K562 (cell line): ENCODE results near the gene SLC25A20. TPM values are rescaled to one million over a fixed set of nuclear protein-coding genes. Genes with fewer than 3 reads are reported as not detected.

Experiments
- CBX3 ChIP-seq, 2 experiments: IDR thresholded peaks; 1 replicate in 1 of 2; 2 replicates in 1 of 2; pipeline ENCODE4 v1.6.1; 2012; ENCODE audit warnings: inconsistent platforms in 2 of 2, low read length in 2 of 2, borderline replicate concordance in 1 of 2, control low read depth in 1 of 2
- CTCF ChIP-seq, 3 experiments: IDR thresholded peaks in 2 of 3; conservative IDR thresholded peaks in 1 of 3; 2 replicates each; pipeline ENCODE4 v1.5.1; 2011 to 2012; ENCODE audit warnings: low read length in 3 of 3, mild to moderate bottlenecking in 3 of 3, control low read depth in 2 of 3, improper control_type of control experiment in 1 of 3, inconsistent platforms in 1 of 3, low read depth in 1 of 3, mixed read lengths in 1 of 3, moderate library complexity in 1 of 3; ENCODE audit not compliant: insufficient read depth in 2 of 3
- FOXK2 ChIP-seq, 2 experiments: fragments of 450-650 bp; IDR thresholded peaks in 1 of 2; conservative IDR thresholded peaks in 1 of 2; 2 replicates each; pipeline ENCODE4 v1.6.1; 2016; ENCODE audit warnings: low read depth in 2 of 2, mild to moderate bottlenecking in 1 of 2
- HDAC1 ChIP-seq, 2 experiments: fragments of 450-650 bp; IDR thresholded peaks; 2 replicates each; pipeline ENCODE4 v1.6.1; 2016 to 2017; ENCODE audit warnings: inconsistent platforms in 1 of 2, mild to moderate bottlenecking in 1 of 2, moderate library complexity in 1 of 2
- KDM5B ChIP-seq: fragments of 200-600 bp; sonication (generic); IDR thresholded peaks from 2 replicates; pipeline ENCODE4 v1.6.1; 2012; ENCODE audit warnings: low read depth, mild to moderate bottlenecking, moderate library complexity, low read length, control low read depth, inconsistent platforms; ENCODE audit not compliant: insufficient replicate concordance
- MAZ ChIP-seq, 2 experiments: fragments of 450-650 bp in 1 of 2; sonication (generic) in 1 of 2; formaldehyde crosslinking; IDR thresholded peaks in 1 of 2; conservative IDR thresholded peaks in 1 of 2; 2 replicates each; pipeline versions ENCODE4 v1.4.0 to v1.5.0; 2020; ENCODE audit warnings: mild to moderate bottlenecking in 1 of 2, missing genetic modification reagents in 1 of 2
- NR2C2 ChIP-seq, 2 experiments: fragments of 200-800 bp in 1 of 2; sonication (Bioruptor generic) in 1 of 2; sonication (generic) in 1 of 2; formaldehyde crosslinking in 1 of 2; IDR thresholded peaks; 2 replicates each; pipeline versions ENCODE4 v1.6.1 to v1.8.0; 2016 to 2022; ENCODE audit warnings: mild to moderate bottlenecking in 1 of 2, missing compliant biosample characterization in 1 of 2, missing genetic modification characterization in 1 of 2, missing genetic modification reagents in 1 of 2
- POLR2G ChIP-seq: fragments of 200-400 bp; formaldehyde crosslinking; IDR thresholded peaks from 2 replicates; pipeline ENCODE4 v1.6.1; 2017; ENCODE audit warnings: low read depth, mild to moderate bottlenecking, antibody characterized with exemption, low read length, moderate library complexity
- SAP30 ChIP-seq: fragments of 200-600 bp; sonication (generic); IDR thresholded peaks from 2 replicates; pipeline ENCODE4 v1.6.1; 2012; ENCODE audit warnings: borderline replicate concordance, low read depth, mild to moderate bottlenecking, moderate library complexity, low read length, control low read depth, inconsistent platforms; ENCODE audit not compliant: insufficient read depth, poor library complexity, severe bottlenecking
- STAT6 ChIP-seq: sonication (generic); formaldehyde crosslinking; IDR thresholded peaks from 2 replicates; pipeline ENCODE4 v1.8.1; 2023; ENCODE audit warnings: mild to moderate bottlenecking, missing genetic modification reagents
- ZC3H4 ChIP-seq: sonication (generic); formaldehyde crosslinking; IDR thresholded peaks from 2 replicates; pipeline ENCODE4 v1.9.0; 2021; ENCODE audit warnings: missing genetic modification reagents, borderline replicate concordance
- ZNF436 ChIP-seq: fragments of 250-450, 450-650 bp; sonication (Bioruptor Pico); formaldehyde crosslinking; IDR thresholded peaks from 2 replicates; pipeline ENCODE4 v1.7.0; 2020; ENCODE audit warnings: mild to moderate bottlenecking
- ZNF655 ChIP-seq: fragments of 250-450 bp; sonication (Bioruptor Pico); IDR thresholded peaks from 2 replicates; pipeline ENCODE4 v1.5.0; 2021
- polyA plus RNA-seq, 8 experiments: library from polyadenylated mRNA; depleted of rRNA in 4 of 8; stranded (reverse) in 5 of 8; unstranded in 3 of 8; fragments of >200 nt; fragmentation: Nextera tagmentation in 2 of 8; fragmentation: Illumina TruSeq in 1 of 8; extraction: Ambion mirVana in 2 of 8; extraction: Trizol in 1 of 8; gene quantifications; 2 replicates each; pipeline versions ENCODE4 v1.2.1 to v1.2.3, GENCODE V29; 2011 to 2014; ENCODE audit warnings: inconsistent platforms in 1 of 8, missing spikeins in 1 of 8
- total RNA-seq, 7 experiments: library from RNA; depleted of rRNA in 6 of 7; stranded (reverse); fragments of >200 nt in 6 of 7; fragmentation: Illumina TruSeq in 2 of 7; extraction: Trizol in 2 of 7; gene quantifications; 2 replicates each; pipeline versions ENCODE4 v1.2.1 to v1.2.3, GENCODE V29; 2011 to 2021; ENCODE audit warnings: low replicate concordance in 1 of 7

SLC25A20 gene
- total and polyA plus RNA-seq, 9 of the 15 experiments (the other 6 are each of a cell fraction or from before 2014, with no cell fraction given) = 14.3 to 48.1 (median 21.6) TPM

DNA sequence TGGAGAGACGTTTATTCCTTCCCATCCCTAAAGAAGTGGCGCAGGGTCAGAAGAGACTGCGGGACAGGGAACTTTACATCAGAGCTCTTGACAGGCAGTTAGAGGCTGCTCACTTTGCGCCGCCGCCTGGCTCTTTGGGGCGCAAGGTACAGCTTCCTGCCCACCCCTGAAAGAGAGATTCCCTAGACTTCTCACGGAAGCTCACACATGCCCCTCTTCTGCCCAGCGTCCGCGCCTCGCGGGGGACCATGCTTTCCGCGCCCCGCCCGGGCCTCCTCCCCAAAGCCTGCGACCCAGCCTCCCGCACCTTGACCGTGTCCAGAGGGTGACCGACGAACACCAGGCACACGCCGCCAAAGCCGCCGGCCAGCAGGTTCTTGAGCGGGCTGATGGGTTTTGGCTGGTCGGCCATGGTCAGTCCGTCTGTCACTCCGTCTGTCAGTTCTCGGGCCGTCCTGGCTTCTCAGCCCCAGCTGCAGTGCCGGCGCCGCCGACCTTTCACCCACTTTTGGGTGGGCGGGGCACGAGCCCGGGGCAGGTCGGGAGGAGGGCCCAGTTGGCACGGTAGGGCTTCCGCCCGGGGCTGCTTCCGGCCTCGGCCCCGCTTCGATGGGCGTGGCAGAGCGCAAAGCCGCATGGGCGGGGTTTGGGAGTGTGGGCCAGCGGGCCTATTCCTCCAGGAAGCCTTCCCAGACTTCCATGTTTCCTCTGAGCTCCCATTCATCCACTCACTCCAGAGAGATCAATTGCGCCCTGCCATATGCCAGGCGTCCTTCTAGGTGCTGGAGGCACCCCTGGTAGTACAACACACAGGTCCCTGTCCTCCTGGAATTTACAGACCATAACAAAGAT is at the start of gene SLC25A20 (continued):
- TF ChIP-seq FOXK2 (conservative IDR thresholded peaks at IDR 0.05 in 1 of 2, IDR thresholded peaks at IDR 0.05 in 1 of 2; ENCODE audit: low read depth in 2 of 2) = 0 out of 4 replicates have a peak, but pooled peaks of 1 of the 2 experiments have one; percentile 14
- TF ChIP-seq POLR2G = peak; percentile 74
- 0 out of 2 replicates have a peak, but pooled peaks have one; percentile 64 for TF ChIP-seq STAT6 (CRISPR knock-in tag)
- TF ChIP-seq MAZ (CRISPR knock-in tag; conservative IDR thresholded peaks at IDR 0.05 in 1 of 2, IDR thresholded peaks at IDR 0.05 in 1 of 2) = peak in 1 of 2 experiments; percentile 60; a peak in 3 of 4 replicates
- peak; percentile 88 for TF ChIP-seq SAP30
- peak in 1 of 2 experiments; percentile 9; a peak in 1 of 3 replicates for TF ChIP-seq CBX3 (IDR thresholded peaks at IDR 0.05; ENCODE audit: borderline replicate concordance in 1 of 2, low read length in 2 of 2)
- no peak for TF ChIP-seq ZNF655 (CRISPR knock-in tag)
- TF ChIP-seq HDAC1 (IDR thresholded peaks at IDR 0.05) = peak in 1 of 2 experiments; percentile 90; a peak in 1 of 4 replicates
- TF ChIP-seq NR2C2 (CRISPR knock-in tag; IDR thresholded peaks at IDR 0.05) = peak; percentile 70; the same call in 1 of the 2 replicates
- peak; percentile 95 for TF ChIP-seq NR2C2 (tag; IDR thresholded peaks at IDR 0.05)
- peak; percentile 34 for TF ChIP-seq KDM5B
- 0 out of 6 replicates have a peak, but pooled peaks of 1 of the 3 experiments have one; percentile 6 for TF ChIP-seq CTCF (IDR thresholded peaks at IDR 0.05 in 2 of 3, conservative IDR thresholded peaks at IDR 0.05 in 1 of 3; ENCODE audit: insufficient read depth in 2 of 3, low read depth in 1 of 3, low read length in 3 of 3)
- peak; percentile 98 for TF ChIP-seq ZNF436 (CRISPR knock-in tag)
- TF ChIP-seq ZC3H4 (CRISPR knock-in tag) = no peak
